ENCODE measurements around the gene KCNF1. TPM values are rescaled to one million over a fixed set of nuclear protein-coding genes. Genes with fewer than 3 reads are reported as not detected.

KCNF1 gene
- total and polyA plus RNA-seq, 2 of the 8 experiments (the other 6 are each of a cell fraction or from before 2014, with no cell fraction given), result 0.48 to 1.5 TPM

- TF ChIP-seq ATF2 (IDR thresholded peaks at IDR 0.05; ENCODE audit: low read length), result no peak
- TF ChIP-seq SUZ12 (IDR thresholded peaks at IDR 0.05; ENCODE audit: low read length), result no peak
- no peak for TF ChIP-seq RAD21 (IDR thresholded peaks at IDR 0.05 in 1 of 2, conservative IDR thresholded peaks at IDR 0.05 in 1 of 2; ENCODE audit: low read depth in 2 of 2, low read length in 2 of 2)
Observed at GRCh38 chr2:10876963-10877362, 34.8 kb upstream of the KCNF1 start (continued).
